GM21367 (cell line): ENCODE measurements around the gene PSMD9.
A peak's percentile ranks its signal among the peaks of the same experiment; 100 is the strongest.
"Not testable (repeated sequence)": the region's sequence is repeated elsewhere in the genome, so short reads cannot be mapped to it uniquely, and the experiment has no call there.

Experiments used
- ATAC-seq: cut with Tn5 transposase; IDR thresholded peaks from one replicate; pipeline ENCODE4 v1.9.1; 2021; ENCODE audit not compliant: unreplicated experiment

The PSMD9 gene

DNA sequence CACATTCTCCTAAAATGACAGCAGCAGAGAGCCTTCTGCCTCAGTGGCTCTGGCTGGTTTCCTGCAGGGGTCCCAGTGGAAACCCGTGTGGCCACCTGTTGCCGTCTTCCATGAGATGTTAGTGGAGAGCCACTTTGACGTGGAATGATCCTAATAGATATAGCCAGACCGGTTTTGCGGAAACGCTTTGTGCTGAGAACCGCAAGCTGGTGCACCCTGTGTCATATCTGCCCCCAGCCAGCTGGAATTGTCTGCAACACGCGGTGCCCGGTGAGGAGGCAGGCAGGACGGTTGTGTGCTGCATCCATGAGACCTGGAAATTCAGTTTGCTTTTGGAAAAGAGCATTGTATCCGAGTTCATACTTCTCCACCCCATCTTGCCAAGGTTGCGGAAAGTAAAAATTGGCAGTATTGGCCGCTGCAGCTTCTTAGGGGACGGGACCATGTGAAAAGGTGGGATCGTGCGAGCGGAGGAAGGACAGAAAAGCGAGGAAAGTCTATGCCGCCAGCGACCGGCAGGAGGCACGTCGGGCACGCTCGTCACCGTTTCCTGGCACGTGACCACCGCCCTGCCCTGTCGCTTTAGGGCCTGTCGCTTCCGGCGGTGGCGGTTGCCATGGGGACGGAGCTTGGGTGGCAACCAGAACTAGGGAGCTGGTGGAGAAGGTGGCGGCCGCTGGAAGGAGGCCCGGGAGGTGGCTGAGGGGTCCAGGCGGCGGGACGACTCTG, 29.5 kb downstream of the PSMD9 start, which contains the start of gene CFAP251:
Gene CFAP251 (plus strand): TSS at position 643 of the 729 bp plus-strand sequence. CDS start 2,714 bp downstream, outside the sequence.
- ATAC-seq = peak; percentile 92

- peak; percentile 13 for ATAC-seq
Measured at GRCh38 chr12:121918679-121919038, 30.1 kb downstream of the PSMD9 start.

DNA sequence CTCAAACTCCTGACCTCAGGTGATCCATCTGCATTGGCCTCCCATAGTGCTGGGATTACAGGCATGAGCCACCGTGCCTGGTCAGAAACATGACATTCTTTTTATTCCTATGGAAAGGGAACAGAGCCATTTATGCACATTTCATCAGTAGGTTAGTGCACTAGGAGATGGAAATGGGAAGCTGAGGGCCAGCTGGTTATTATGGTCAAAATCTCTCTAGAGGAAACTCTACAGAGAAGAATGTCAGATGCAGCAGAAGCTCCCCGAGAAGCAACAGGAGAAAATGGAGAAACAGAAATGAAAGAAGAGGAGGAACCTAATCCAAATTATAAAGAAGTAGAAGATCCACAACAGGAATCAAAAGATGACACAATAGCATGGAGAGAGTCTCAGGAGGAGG, 32.5 kb downstream of the PSMD9 start:
- no peak for ATAC-seq

GRCh38 chr12:121925358-121925695, 36.7 kb downstream of the PSMD9 start:
- no peak for ATAC-seq

DNA sequence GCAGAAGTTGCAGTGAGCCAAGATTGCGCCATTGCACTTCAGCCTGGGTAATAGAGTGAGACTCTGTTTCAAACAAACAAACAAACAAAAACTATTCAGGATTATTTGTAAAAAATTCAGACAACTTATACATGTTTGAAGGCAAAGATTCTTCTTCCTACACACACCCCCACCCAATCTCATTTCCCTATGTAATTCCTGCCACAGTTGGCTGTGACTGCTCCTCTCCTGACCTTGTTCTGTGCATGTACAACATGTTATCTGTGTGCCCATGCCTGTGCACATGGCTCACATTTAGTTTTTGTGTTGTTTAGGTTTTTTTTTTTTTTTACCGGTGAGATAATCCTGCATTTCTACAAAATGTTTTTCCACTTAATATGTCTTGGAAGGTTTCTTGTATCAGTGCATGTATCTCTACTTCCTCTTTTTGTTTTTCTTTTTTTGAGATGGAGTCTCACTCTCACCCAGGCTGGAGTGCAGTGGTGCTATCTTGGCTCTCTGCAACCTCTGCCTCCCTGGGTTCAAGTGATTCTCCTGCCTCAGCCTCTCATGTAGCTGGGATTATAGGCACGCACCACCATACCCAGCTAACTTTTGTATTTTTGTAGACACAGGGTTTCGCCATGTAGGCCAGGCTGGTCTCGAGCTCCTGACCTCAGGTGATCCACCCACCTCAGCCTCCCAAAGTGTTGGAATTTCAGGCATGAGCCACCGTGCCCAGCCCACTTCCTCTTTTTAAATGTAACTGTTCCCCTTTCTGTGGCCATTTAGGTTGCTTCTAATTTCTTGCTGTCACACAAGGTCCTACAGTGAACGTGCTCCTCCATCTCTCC, 38.5 kb downstream of the PSMD9 start:
- ATAC-seq = no peak

DNA sequence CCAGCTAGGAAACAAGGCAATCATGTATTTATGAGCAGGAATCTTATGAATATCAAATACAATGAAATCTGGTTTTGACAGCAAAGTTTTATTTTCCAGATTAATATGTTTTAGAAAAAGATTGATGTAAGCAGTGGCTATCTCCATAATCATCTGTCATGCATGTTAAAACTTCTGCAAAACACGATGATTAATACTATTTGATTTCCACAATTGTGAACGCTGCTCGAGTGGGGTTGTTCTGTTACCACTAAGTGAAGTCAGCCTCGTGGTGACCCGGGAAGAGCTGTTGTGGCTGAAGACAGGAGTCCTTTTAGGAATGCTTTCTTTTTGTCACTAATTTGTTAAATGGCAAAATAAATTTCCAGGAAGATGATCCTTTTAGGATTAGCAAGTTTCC, 39.2 kb downstream of the PSMD9 start:
- no peak for ATAC-seq

GRCh38 chr12:121929545-121929944, 41.0 kb downstream of the PSMD9 start:
- ATAC-seq = not testable (repeated sequence)

DNA sequence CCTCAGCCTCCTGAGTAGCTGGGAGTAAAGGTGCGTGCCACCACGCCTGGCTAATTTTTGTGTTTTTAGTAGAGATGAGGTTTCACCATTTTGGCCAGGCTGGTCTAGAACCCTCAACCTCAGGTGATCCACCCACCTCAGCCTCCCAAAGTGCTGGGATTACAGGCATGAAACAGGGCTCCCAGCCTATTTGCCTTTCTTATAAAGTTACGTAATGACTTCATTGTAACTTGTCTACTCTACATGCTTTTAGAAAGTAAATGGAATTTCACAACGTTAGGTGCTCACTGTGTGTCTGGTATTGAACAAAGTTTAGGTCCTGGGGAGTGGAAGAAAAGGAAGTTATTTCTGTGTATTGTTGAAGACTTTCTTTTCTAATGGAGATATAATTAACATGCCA, 42.3 kb downstream of the PSMD9 start:
- no peak for ATAC-seq

DNA sequence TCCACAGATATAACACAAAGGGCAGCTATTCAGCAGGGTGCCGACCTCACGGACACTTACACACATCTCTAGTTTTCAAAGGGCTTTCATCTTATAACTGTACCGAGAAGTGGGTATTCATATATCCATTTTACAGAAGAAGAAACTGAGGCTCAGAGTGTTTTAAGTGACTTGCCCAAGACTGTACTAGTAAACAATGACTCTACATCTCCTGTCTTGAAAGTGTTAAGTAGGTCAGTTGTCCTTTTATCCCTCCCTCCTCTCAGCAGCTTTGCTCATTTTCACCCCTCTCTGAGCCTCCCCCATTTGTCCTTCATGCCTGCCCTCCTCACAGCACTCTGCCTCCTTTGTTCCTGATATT, 43.6 kb downstream of the PSMD9 start:
- no peak for ATAC-seq

DNA sequence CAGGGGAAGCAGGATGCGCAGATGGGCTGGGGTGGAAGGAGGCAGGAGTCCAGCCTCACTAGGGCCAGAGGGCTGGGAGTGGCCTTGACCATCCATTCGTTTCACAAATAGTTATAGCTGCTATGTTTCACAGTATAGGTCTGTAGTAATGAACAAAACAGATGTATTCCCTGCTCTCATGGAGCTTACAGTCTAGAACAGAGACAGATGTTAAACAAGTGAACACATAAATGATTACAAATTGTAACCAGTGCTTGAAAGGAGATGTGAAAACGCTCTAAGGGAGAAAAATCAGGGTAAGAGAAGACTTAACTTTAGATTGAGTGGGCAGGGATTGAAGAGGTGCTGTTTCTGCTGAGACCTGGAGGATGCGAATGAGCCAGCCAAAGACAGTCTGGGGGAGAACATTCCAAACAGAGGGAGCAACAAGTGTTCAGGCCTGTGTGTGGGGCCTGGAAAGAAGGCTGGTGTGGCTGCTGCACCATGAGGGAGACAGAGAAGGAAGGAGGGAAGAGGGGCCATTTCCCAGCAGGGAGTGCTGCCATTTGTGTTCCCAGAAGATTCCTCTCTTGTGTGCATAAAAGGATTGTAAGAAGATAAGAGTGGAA, 44.4 kb downstream of the PSMD9 start:
- no peak for ATAC-seq

DNA sequence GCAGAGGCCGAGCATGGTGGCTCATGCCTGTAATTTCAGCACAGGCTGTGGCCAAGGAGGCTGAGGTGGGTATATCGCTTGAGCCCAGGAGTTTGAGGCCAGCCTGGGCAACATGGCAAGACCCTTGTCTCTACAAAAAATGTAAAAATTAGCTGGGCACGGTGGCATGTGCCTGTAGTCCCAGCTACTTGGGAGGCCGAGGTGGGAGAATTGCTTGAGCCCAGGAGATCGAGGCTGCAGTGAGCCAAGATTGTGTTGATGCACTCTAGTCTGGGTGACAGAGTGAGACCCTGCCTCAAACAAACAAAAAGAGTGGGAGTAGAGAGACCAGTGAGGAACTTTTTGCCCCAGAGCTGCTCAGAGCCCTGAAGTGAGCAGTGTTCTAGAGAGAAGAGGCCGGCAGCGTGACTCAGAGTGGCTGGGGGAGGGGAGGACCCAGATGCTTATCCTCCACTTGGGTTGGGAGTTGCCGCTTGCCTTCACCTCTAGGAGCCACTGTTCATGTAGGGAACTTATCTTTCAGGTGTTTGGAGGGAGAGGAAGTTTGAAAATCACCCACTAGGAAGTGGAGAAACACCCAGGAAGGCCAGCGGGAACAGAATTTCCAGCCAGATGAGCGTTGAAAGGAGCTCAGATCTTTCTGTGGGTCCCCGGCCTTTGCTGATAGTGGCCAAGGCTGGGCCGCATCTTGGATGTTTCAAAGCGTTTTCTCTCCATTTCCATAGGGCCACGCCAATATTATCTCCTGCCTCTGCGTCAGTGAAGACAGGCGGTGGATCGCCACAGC, 45.1 kb downstream of the PSMD9 start:
- no peak for ATAC-seq

DNA sequence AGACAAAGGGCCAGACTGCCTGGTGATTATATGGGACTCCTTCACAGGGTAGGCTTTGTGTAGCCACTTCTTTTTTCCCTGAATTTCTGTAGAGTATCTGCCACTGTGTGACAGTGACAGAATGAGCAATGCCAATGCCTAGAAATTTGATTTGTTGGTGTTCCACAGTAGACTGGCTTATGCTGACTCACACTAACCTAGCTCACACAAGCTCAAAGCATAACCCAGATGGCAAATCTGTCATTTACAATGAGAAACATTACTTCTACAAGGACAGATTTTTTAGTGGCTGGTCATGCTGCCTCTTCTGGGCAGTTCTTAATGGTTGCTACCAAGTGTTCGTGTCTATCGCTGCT, 45.7 kb downstream of the PSMD9 start:
- ATAC-seq = no peak

DNA sequence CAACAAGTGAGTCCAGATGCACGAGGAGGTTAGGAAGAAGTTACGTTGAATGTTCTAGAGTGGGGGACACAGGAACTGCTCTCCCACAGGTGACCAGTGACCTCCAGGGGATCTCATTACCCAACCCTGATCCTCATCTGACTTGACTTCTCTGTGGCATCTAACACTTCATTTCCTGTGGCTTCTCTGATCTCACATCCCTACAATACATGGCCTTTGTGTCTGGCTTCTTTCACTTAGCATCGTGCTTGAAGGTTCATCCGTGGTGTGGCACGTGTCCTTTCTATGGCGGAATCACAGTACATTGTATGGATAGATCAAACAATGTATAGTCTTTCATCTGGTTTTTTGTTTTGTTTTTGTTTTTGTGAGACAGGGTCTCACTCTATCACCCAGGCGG, 49.1 kb downstream of the PSMD9 start:
- no peak for ATAC-seq

DNA sequence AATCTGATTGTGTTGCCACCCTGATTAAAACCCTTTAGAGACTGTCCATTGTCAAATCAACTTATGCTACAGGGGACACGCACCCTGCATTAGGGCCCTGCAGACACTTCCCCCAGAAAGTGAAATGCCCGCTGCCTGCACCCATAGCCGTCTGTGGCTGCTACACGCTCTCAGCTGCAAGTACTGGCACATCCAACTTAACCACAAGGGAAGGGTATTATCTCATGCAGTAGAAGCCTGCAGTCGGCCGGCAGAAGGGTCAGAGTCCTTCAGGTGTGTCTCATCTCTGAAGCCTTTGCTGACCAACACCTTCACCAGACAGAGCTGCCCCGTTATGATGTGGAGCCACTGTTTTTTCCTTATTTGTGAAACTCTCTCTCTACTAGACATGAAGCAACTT, 50.6 kb downstream of the PSMD9 start:
- ATAC-seq = no peak

DNA sequence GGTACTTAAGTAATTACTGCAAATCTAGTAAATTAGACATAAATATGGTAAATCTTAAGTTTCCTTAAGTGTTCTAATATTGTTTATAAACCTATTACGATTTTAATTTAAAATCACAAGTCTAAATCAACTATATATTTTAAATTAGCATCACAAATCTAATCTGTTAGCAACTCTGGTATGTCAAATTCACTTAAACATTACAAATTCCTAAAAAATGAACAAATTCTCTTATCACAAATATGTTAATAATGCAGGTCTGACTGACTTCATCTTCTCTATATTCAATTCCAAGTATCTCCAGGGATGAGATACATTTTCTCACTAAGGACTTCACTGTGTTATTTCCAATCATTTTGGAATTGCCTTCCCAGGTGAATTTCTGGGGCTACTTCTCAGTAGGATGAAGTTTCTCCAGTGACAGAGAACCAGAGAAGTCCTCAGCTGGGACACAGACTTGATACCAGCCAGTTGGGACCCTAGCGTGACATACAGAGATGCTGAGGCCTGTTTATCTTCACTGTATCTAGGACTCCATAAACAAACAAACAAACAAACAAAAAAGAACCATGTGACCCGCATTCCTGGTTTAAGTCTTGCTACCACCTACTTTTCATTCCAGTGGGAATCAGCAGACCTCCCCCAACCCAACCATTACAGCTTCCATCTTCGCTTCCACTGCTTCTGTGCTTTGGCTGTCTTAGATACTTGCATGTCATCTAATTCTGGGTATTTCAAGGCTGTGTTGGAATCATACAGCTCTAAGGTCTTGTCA, 51.6 kb downstream of the PSMD9 start:
- ATAC-seq = no peak

DNA sequence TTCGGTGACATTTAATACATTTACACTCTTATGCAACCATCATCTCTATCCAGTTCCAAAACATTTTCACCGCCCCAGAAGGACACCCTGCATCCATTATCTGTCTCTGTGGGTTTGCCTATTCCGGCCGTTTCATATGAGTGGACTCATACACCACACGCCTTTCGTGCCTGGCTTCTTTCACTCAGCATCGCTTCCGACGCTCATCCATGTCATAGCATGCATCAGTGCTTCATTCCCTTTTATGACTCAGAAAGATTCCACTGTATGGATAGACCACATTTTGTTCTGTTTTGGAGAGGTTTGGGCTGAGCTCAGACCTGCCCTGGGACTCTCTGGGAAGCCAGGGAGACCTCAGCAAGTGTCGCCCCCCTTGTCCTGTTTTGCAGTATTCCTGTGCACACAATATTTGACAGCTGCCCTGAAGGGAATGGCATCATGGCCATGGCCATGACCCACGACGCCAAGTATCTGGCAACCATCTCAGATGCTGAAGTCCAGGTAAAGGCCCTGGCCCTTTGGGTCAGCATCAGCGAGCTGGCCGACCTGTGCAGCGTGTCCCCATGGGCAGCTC, 53.6 kb downstream of the PSMD9 start:
- ATAC-seq = no peak

- no peak for ATAC-seq
Measured at GRCh38 chr12:121943926-121944325, 55.3 kb downstream of the PSMD9 start.

- no peak for ATAC-seq
Measured at GRCh38 chr12:121946313-121947025, 57.9 kb downstream of the PSMD9 start.

DNA sequence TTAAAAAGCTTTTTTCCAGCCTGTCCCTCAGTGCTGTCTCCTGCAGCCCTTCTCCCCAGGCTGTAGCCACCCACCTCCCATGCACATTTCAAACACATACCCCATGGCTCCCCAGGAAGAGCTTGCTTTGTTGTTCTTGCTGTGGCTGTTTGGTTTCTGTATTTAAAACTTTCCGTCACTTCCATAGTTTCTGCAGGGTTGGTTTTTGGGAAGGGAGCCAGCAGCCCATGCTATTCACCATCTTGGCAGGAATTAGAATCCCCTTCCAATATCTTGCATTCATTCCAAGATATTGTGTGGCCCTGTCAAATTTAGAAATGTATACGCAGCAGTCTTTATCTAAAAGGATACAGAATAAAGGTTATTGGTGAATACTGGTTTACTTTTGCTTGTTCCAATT, 59.4 kb downstream of the PSMD9 start:
- ATAC-seq = no peak
